ENCODE results near the gene NEURL3. TPM values are rescaled to one million over a fixed set of nuclear protein-coding genes. Genes with fewer than 3 reads are reported as not detected.

Gene NEURL3
- polyA plus RNA-seq, 3 donors, result not detected

DNA sequence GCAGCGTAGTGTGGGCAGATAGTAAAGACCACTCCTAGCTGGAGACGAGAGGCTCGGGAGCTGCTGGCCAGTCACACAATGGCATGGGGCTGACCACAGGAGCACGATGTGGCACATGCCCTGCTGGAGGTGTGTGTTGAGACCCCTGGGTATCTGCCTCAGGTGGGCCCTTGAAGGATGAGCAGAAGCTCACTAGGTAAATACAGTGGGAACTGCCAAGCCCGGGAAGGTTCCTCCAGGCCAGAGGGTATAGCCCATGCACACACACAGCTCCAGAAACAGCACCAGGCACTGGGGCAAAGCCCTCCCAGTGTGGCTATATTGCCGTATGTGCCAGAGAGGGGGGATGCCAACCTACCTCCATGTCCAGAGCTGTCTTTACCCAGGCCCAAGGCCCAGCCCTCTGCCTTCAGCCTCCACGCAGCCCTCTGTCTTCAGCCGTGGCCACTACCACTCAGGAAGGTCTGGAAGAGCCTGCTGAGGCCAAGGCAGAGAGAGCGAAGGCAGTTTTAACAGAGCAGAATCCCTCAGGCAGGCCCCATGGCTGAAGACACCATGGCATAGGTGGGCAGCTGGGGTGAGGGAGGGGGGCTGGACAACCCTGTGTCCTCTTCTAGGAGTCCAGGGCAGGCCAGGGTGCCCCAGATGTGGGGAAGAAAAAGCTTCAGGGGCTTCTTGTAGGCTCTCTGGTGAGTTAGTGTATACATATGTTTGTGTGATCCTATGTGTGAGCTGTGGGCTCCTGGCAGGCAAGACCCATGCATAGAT, 24.4 kb upstream of the NEURL3 start:
- 90% methylated on average over 9 of the region's 9 CpGs for WGBS (ENCODE audit: insufficient coverage)
- H3K9ac ChIP-seq (ENCODE audit: insufficient read depth, low read length, poor library complexity, severe bottlenecking), result no peak overlapping the region
- H3K27ac ChIP-seq (ENCODE audit: low read depth in 1 of 2, low read length in 2 of 2), result no peak overlapping the region
- no peaks in the 10 kb centered on the region for H3K27me3 ChIP-seq (ENCODE audit: control insufficient read depth in 2 of 2, insufficient read depth in 2 of 2, low read length in 2 of 2)
- intact Hi-C loops (cut with micrococcal nuclease), result loop anchor here (10.0 kb wide), 1 partner anchor 385 kb away; the partner anchor contains the start of gene DUSP2 (in 2 of the 2)
- Mint-ChIP-seq H3K9me3 (peaks cover 0 to 5% (median 0%) of the 10 kb centered on the region in 7 donors), H3K4me3 (peak overlapping the region in 1 of 2 donors; percentile 55), H3K36me3 (peaks cover 0 to 8% of the 10 kb centered on the region in 2 donors), H3K4me1 (peaks cover 65% of the 10 kb centered on the region), H3K27me3 (ENCODE audit: low read depth in 3 of 3) (peaks cover 13 to 33% (median 29%) of the 10 kb centered on the region in 3 donors), H3K27ac (peak overlapping the region in 3 of 7 donors; percentile 4 to 36 (median 11))
- H3K9me3 ChIP-seq (replicated peaks in 1 of 2; ENCODE audit: control insufficient read depth in 1 of 2, insufficient read depth in 1 of 2, low read length in 2 of 2), result no peaks in the 10 kb centered on the region
- H3K4me2 ChIP-seq (replicated peaks; ENCODE audit: extremely low read depth, low read length, poor library complexity, severe bottlenecking), result no peak overlapping the region
- H2AFZ ChIP-seq (ENCODE audit: insufficient read depth, low read depth, low read length, poor library complexity, severe bottlenecking), result no peak overlapping the region
- no peaks in the 10 kb centered on the region for H3K79me2 ChIP-seq (ENCODE audit: insufficient read depth, low read length)
- H3K4me1 ChIP-seq (ENCODE audit: control insufficient read depth in 1 of 2, insufficient read depth in 2 of 2, low read length in 2 of 2), result peaks cover 61 to 72% of the 10 kb centered on the region in 2 donors
- TF ChIP-seq, protein P1, sequence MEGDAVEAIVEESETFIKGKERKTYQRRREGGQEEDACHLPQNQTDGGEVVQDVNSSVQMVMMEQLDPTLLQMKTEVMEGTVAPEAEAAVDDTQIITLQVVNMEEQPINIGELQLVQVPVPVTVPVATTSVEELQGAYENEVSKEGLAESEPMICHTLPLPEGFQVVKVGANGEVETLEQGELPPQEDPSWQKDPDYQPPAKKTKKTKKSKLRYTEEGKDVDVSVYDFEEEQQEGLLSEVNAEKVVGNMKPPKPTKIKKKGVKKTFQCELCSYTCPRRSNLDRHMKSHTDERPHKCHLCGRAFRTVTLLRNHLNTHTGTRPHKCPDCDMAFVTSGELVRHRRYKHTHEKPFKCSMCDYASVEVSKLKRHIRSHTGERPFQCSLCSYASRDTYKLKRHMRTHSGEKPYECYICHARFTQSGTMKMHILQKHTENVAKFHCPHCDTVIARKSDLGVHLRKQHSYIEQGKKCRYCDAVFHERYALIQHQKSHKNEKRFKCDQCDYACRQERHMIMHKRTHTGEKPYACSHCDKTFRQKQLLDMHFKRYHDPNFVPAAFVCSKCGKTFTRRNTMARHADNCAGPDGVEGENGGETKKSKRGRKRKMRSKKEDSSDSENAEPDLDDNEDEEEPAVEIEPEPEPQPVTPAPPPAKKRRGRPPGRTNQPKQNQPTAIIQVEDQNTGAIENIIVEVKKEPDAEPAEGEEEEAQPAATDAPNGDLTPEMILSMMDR (IDR thresholded peaks at IDR 0.05), result no peak
- no peaks in the 10 kb centered on the region for H3K36me3 ChIP-seq (replicated peaks in 1 of 2; ENCODE audit: control insufficient read depth in 1 of 2, insufficient read depth in 2 of 2, low read length in 2 of 2)
- H4K20me1 ChIP-seq (ENCODE audit: insufficient read depth, low read length), result no peaks in the 10 kb centered on the region
- no peak for DNase-seq
- H3K4me3 ChIP-seq (replicated peaks in 1 of 3; ENCODE audit: low read depth in 2 of 3, low read length in 3 of 3), result no peak overlapping the region

DNA sequence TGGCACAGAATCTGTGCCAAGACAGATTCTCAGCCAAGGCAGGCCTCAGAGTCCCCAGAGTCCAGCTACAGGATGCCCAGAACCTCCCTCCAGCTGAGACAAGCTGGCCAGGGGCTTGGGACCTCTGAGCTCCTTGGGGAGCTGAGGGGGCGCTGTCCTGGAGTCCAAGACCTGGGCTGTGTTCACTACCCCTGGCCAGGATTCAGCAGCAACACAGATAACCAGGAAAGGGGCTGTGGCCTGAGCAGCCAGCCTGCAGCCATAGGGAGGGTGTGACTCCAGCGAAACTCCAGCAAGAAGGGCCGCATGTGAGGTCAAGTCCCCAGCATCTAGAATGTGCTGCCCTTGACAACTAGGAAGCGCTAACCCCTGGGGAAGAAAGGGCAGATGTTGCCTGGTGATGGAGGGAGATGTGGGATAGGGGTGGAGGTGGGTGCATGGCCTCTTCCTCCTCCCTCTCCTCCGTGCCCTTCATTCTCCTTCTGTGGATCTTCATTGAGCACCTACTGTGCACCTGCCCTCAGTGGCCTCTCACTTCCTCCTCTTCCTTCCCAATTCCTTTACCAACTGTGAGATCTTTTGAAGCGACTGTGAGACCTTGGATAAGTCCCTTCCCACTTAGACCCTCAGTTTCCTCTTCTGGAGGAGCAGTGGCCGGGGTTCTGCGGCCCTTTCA, 23.7 kb upstream of the NEURL3 start:
- peak overlapping the region; percentile 78 to 88 for H3K4me3 Mint-ChIP-seq
- H3K4me2 ChIP-seq (replicated peaks; ENCODE audit: extremely low read depth, low read length, poor library complexity, severe bottlenecking), result peak overlapping the region; percentile 82
- peak overlapping the region; percentile 36 to 60 for H3K27ac ChIP-seq (ENCODE audit: low read depth in 1 of 2, low read length in 2 of 2)
- no peaks in the 10 kb centered on the region for H3K36me3 ChIP-seq (replicated peaks in 1 of 2; ENCODE audit: control insufficient read depth in 1 of 2, insufficient read depth in 2 of 2, low read length in 2 of 2)
- H3K9ac ChIP-seq (ENCODE audit: insufficient read depth, low read length, poor library complexity, severe bottlenecking), result peak overlapping the region; percentile 51
- no peaks in the 10 kb centered on the region for H3K79me2 ChIP-seq (ENCODE audit: insufficient read depth, low read length)
- TF ChIP-seq, protein P1 (IDR thresholded peaks at IDR 0.05), result no peak
- no peaks in the 10 kb centered on the region for H4K20me1 ChIP-seq (ENCODE audit: insufficient read depth, low read length)
- H2AFZ ChIP-seq (ENCODE audit: insufficient read depth, low read depth, low read length, poor library complexity, severe bottlenecking), result no peak overlapping the region
- H3K36me3 Mint-ChIP-seq, result peaks cover 0 to 8% of the 10 kb centered on the region in 2 donors
- 74% methylated on average over 3 of the region's 8 CpGs for WGBS (ENCODE audit: insufficient coverage)
- no peaks in the 10 kb centered on the region for H3K27me3 ChIP-seq (ENCODE audit: control insufficient read depth in 2 of 2, insufficient read depth in 2 of 2, low read length in 2 of 2)
- peaks cover 58% of the 10 kb centered on the region for H3K4me1 Mint-ChIP-seq
- peaks cover 0 to 5% (median 0%) of the 10 kb centered on the region in 7 donors for H3K9me3 Mint-ChIP-seq
- intact Hi-C loops (cut with micrococcal nuclease), result no loop called here
- H3K27me3 Mint-ChIP-seq (ENCODE audit: low read depth in 3 of 3), result peaks cover 13 to 33% (median 29%) of the 10 kb centered on the region in 3 donors
- H3K9me3 ChIP-seq (replicated peaks in 1 of 2; ENCODE audit: control insufficient read depth in 1 of 2, insufficient read depth in 1 of 2, low read length in 2 of 2), result no peaks in the 10 kb centered on the region
- H3K27ac Mint-ChIP-seq, result peak overlapping the region in 6 of 7 donors; percentile 54 to 86 (median 82)
- DNase-seq, result no peak
- H3K4me1 ChIP-seq (ENCODE audit: control insufficient read depth in 1 of 2, insufficient read depth in 2 of 2, low read length in 2 of 2), result peaks cover 54 to 65% of the 10 kb centered on the region in 2 donors
- peak overlapping the region in 1 of 3 experiments; percentile 78 for H3K4me3 ChIP-seq (replicated peaks in 1 of 3; ENCODE audit: low read depth in 2 of 3, low read length in 3 of 3)

Measured in CD14-positive monocyte (primary cell).